K562 (cell line): Measurements from ENCODE around the gene PCCA. TPM values are rescaled to one million over a fixed set of nuclear protein-coding genes. Genes with fewer than 3 reads are reported as not detected.

Source experiments
- ARHGAP35 ChIP-seq: fragments of 450-650 bp; IDR thresholded peaks from 2 replicates; pipeline ENCODE4 v1.6.1; 2018; ENCODE audit not compliant: partially characterized antibody
- HBP1 ChIP-seq: fragments of 450-650 bp; formaldehyde crosslinking; IDR thresholded peaks from 2 replicates; pipeline ENCODE4 v1.4.0; 2022; ENCODE audit warnings: missing genetic modification characterization
- MTA2 ChIP-seq: fragments of 450-650 bp; IDR thresholded peaks from 2 replicates; pipeline ENCODE4 v1.6.1; 2016; ENCODE audit warnings: low read depth
- PPARD ChIP-seq: fragments of 250-450 bp; sonication (Bioruptor Pico); IDR thresholded peaks from 2 replicates; pipeline ENCODE4 v1.8.0; 2022; ENCODE audit warnings: inconsistent platforms, mild to moderate bottlenecking, moderate library complexity
- RERE ChIP-seq: sonication (generic); formaldehyde crosslinking; IDR thresholded peaks from 2 replicates; pipeline ENCODE4 v1.8.0; 2023; ENCODE audit warnings: missing genetic modification reagents, mild to moderate bottlenecking, borderline replicate concordance
- USF1 ChIP-seq: sonication (generic); formaldehyde crosslinking; IDR thresholded peaks from 2 replicates; pipeline ENCODE4 v1.9.0; 2022; ENCODE audit warnings: mild to moderate bottlenecking, missing genetic modification reagents
- polyA plus RNA-seq, 8 experiments: library from polyadenylated mRNA; depleted of rRNA in 4 of 8; stranded (reverse) in 5 of 8; unstranded in 3 of 8; fragments of >200 nt; fragmentation: Nextera tagmentation in 2 of 8; fragmentation: Illumina TruSeq in 1 of 8; extraction: Ambion mirVana in 2 of 8; extraction: Trizol in 1 of 8; gene quantifications; 2 replicates each; pipeline versions ENCODE4 v1.2.1 to v1.2.3, GENCODE V29; 2011 to 2014; ENCODE audit warnings: inconsistent platforms in 1 of 8, missing spikeins in 1 of 8
- total RNA-seq, 7 experiments: library from RNA; depleted of rRNA in 6 of 7; stranded (reverse); fragments of >200 nt in 6 of 7; fragmentation: Illumina TruSeq in 2 of 7; extraction: Trizol in 2 of 7; gene quantifications; 2 replicates each; pipeline versions ENCODE4 v1.2.1 to v1.2.3, GENCODE V29; 2011 to 2021; ENCODE audit warnings: low replicate concordance in 1 of 7

Gene PCCA
- total and polyA plus RNA-seq, 9 of the 15 experiments (the other 6 are each of a cell fraction or from before 2014, with no cell fraction given) = 5.2 to 14.1 (median 9.7) TPM

GRCh38 chr13:100552755-100553154 is 463.9 kb downstream of the PCCA start (continued):
- TF ChIP-seq RERE (CRISPR knock-in tag) = no peak
- no peak for TF ChIP-seq PPARD (CRISPR knock-in tag)
- no peak for TF ChIP-seq MTA2
- TF ChIP-seq USF1 (CRISPR knock-in tag) = no peak
- TF ChIP-seq HBP1 (CRISPR knock-in tag) = no peak
- no peak for TF ChIP-seq ARHGAP35
